HG02623 (cell line): ENCODE measurements around the gene TNS2.
"Not testable (repeated sequence)": the region's sequence is repeated elsewhere in the genome, so short reads cannot be mapped to it uniquely, and the experiment has no call there.

Experiments used
- ATAC-seq: cut with Tn5 transposase; IDR thresholded peaks from one replicate; pipeline ENCODE4 v1.9.1; 2021; ENCODE audit warnings: moderate library complexity; ENCODE audit not compliant: unreplicated experiment

TNS2 gene

GRCh38 chr12:53093777-53094393 is 44.0 kb downstream of the TNS2 start:
- no peak for ATAC-seq

- no peak for ATAC-seq
Measured at GRCh38 chr12:53094394-53094787, 44.5 kb downstream of the TNS2 start.

- not testable (repeated sequence) for ATAC-seq
Measured at GRCh38 chr12:53094796-53095595, 45.1 kb downstream of the TNS2 start.

- not testable (repeated sequence) for ATAC-seq
Measured at GRCh38 chr12:53095596-53095895, 45.7 kb downstream of the TNS2 start.

- ATAC-seq = no peak
Measured at GRCh38 chr12:53096089-53096741, 46.4 kb downstream of the TNS2 start.

GRCh38 chr12:53096759-53097158 is 46.9 kb downstream of the TNS2 start:
- ATAC-seq = no peak

- ATAC-seq = no peak
Measured at GRCh38 chr12:53097207-53097563, 47.3 kb downstream of the TNS2 start.

- no peak for ATAC-seq
Measured at GRCh38 chr12:53097564-53098353, 47.9 kb downstream of the TNS2 start, which contains the start of gene IGFBP6. Gene IGFBP6 (plus strand): TSS chr12:53097667. CDS start chr12:53097718, 51 bp downstream.

- no peak for ATAC-seq
Measured at GRCh38 chr12:53098354-53098981, 48.6 kb downstream of the TNS2 start.

GRCh38 chr12:53099071-53099882 is 49.4 kb downstream of the TNS2 start:
- no peak for ATAC-seq

- no peak for ATAC-seq
Measured at GRCh38 chr12:53100466-53101151, 50.7 kb downstream of the TNS2 start.

- no peak for ATAC-seq
Measured at GRCh38 chr12:53101266-53101665, 51.4 kb downstream of the TNS2 start.

- ATAC-seq = no peak
Measured at GRCh38 chr12:53101931-53102781, 52.3 kb downstream of the TNS2 start.

- ATAC-seq = peak; percentile 56
Measured at GRCh38 chr12:53102883-53103807, 53.3 kb downstream of the TNS2 start, which contains the start of gene SOAT2. Gene SOAT2 (plus strand): TSS chr12:53103486. CDS start chr12:53103578, 92 bp downstream.

GRCh38 chr12:53103860-53104305 is 54.0 kb downstream of the TNS2 start:
- ATAC-seq = no peak

GRCh38 chr12:53105256-53105655 is 55.4 kb downstream of the TNS2 start:
- ATAC-seq = no peak

GRCh38 chr12:53105712-53106439 is 56.0 kb downstream of the TNS2 start:
- ATAC-seq = no peak
